Measurements from ENCODE around the gene SESTD1. TPM values are rescaled to one million over a fixed set of nuclear protein-coding genes. Genes with fewer than 3 reads are reported as not detected.

Gene SESTD1
- total RNA-seq: 18.8 and 22.1 TPM in 2 replicates

GRCh38 chr2:179264368-179265081, at the start of gene SESTD1:
SESTD1 (minus strand) TSS chr2:179264832; CDS start chr2:179191841, 72,991 bp downstream.

Other genes starting within 250 kb of the SESTD1 start
- not detected in 2 replicates for gene CCDC141, start 214.7 kb downstream of the SESTD1 start, total RNA-seq